Tibial nerve (tissue), 3 donors: Measurements from ENCODE around the gene MATN3.

Experiments used
- POLR2A ChIP-seq, 2 donors: fragments of 450-650 bp; IDR thresholded peaks; one replicate each; pipeline ENCODE4 v1.6.1; 2017; ENCODE audit warnings: antibody characterized with exemption in 2 of 2, mild to moderate bottlenecking in 2 of 2, moderate library complexity in 2 of 2
- TF ChIP-seq, protein P1 (sequence below), 5 experiments: fragments of 200-600 bp in 3 of 5; fragments of 450-650 bp in 2 of 5; sonication (generic) in 3 of 5; IDR thresholded peaks; one replicate each; pipeline ENCODE4 v1.5.1; 2016 to 2019; ENCODE audit warnings: antibody characterized with exemption in 5 of 5, mild to moderate bottlenecking in 3 of 5, moderate library complexity in 2 of 5

DNA sequence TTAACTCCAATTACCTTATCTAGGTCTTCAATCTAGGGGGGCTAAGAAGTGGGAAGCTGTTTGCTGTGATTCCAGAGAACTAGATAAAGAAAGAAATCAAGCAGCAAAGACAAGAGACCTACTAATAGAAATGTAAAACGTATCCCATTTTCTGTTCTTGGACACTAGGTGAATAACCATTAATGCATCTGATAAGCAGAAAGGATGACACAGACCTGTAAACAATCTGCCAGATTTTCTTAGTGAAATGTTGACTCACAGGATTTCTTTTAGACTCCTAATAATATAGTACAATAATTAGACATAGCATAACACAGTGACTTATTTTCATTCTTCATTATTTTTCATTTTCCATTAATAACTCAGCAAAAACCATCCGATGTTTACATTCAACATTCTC, 23.9 kb downstream of the MATN3 start:
- TF ChIP-seq POLR2A (IDR thresholded peaks at IDR 0.05): no peak
- TF ChIP-seq, protein P1, sequence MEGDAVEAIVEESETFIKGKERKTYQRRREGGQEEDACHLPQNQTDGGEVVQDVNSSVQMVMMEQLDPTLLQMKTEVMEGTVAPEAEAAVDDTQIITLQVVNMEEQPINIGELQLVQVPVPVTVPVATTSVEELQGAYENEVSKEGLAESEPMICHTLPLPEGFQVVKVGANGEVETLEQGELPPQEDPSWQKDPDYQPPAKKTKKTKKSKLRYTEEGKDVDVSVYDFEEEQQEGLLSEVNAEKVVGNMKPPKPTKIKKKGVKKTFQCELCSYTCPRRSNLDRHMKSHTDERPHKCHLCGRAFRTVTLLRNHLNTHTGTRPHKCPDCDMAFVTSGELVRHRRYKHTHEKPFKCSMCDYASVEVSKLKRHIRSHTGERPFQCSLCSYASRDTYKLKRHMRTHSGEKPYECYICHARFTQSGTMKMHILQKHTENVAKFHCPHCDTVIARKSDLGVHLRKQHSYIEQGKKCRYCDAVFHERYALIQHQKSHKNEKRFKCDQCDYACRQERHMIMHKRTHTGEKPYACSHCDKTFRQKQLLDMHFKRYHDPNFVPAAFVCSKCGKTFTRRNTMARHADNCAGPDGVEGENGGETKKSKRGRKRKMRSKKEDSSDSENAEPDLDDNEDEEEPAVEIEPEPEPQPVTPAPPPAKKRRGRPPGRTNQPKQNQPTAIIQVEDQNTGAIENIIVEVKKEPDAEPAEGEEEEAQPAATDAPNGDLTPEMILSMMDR (IDR thresholded peaks at IDR 0.05): no peak
